ENCODE data around the gene CDC42BPA. TPM values are rescaled to one million over a fixed set of nuclear protein-coding genes. Genes with fewer than 3 reads are reported as not detected.

Gene CDC42BPA
- total and polyA plus RNA-seq, 12 donors, result 7.4 to 73.8 (median 37.2) TPM

DNA sequence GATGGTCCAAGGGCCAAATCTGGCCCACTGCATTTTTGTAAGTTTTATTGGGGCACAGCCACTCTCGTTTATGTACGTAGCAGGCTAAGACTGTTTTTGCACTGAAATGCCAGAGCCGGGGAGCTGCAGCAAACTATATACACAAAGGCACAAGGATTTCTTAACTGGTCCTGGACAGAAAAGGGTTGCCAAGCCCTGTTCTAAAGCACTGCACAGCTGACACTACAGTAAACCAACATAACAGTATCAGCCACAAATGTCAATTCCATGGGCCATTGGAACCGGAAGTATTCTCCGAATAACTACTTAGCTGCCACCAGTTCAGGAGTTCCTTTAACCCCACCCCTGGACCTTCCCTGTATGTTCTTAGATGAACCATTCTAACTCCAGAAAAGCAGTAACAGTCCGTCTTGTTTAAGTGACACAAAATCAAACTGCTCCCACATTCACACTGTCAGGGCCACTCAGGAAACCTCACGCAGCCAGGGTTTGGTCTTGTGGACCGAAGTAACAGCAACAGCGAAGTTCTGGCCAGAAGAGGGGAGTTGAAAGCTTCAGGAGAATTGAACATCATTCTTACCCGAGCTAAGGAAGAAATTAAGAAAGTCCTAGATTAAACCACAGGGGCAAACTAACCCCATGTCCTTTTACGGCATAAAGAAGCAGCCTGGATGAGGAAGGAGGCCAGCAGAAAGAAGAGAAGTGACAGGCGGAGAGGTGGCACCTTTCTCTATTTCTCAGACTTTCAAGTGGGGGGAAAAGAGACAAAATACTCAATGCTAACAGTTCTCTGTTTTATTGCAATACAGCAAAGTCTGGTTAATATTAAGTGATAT lies 329.0 kb downstream of the CDC42BPA start:
- intact Hi-C loops (cut with DNase I), result no loop called here
- peak in 1 of 7 donors; percentile 56 for DNase-seq
- Histone ChIP-seq H3K4me1 (replicated peaks in 1 of 2) (peaks cover 26 to 31% of the 10 kb centered on the region in 2 donors), H3K9me3 (replicated peaks in 1 of 3) (no peaks in the 10 kb centered on the region), H3K27me3 (no peaks in the 10 kb centered on the region), H3K4me3 (no peak overlapping the region), H3K36me3 (replicated peaks in 1 of 2) (peaks cover 0 to 39% of the 10 kb centered on the region in 2 donors), H3K27ac (peak overlapping the region; percentile 70 to 92 (median 76))
- no peak for TF ChIP-seq CTCF (IDR thresholded peaks at IDR 0.05)
- no peak for TF ChIP-seq POLR2A (IDR thresholded peaks at IDR 0.05)
- WGBS, 4 donors, result 49 to 67% (median 55%) methylated on average over 10 to 12 of the region's 12 CpGs

GRCh38 chr1:226988334-226988666 lies 330.0 kb downstream of the CDC42BPA start:
- DNase-seq, result peak in 3 of 7 donors; percentile 13 to 43 (median 15)
- H3K9me3 ChIP-seq (replicated peaks in 1 of 3), result no peaks in the 10 kb centered on the region
- no peak for TF ChIP-seq POLR2A (IDR thresholded peaks at IDR 0.05)
- no peaks in the 10 kb centered on the region for H3K27me3 ChIP-seq
- H3K4me3 ChIP-seq, result no peak overlapping the region
- H3K36me3 ChIP-seq (replicated peaks in 1 of 2), result peaks cover 0 to 47% of the 10 kb centered on the region in 2 donors
- peaks cover 26 to 31% of the 10 kb centered on the region in 2 donors for H3K4me1 ChIP-seq (replicated peaks in 1 of 2)
- peak overlapping the region in 3 of 5 donors; percentile 21 to 52 (median 38) for H3K27ac ChIP-seq
- WGBS, 4 donors, result 61 to 78% (median 70%) methylated on average over 3 of the region's 3 CpGs
- intact Hi-C loops (cut with DNase I), result no loop called here

DNA sequence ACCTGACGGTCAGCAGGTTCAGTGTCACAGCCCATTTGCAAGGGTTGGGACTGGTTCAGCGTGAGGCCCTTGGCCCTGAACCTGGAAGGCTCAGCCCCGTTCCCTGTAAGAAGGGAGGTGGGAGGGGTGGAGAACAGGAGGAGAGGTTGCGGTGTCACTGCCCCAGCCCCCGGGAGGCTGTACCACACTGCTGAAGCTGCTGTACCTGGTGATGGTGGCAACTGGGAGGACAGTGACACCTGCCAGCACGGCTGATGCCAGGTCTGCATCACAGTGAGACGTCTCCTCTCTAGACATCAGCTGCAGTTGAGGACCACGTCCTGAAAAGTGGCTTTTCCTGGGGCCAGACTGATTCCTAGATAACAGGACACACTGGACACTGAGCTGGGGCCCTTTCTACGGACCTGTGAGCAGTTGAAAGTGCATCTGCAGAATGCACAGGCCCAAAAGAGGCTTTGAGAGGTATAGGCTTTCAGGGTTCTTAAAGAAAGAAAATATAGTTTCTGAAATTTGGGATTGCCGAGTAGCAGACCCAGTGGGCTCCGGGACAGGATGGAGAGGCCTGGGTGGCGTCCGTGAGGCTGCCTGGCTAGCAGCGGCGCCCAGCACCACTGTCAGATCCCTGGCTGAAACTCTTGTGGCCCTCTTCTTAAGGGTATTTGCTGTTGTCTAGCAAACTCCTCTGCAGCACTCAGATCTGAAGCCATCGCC lies 330.5 kb downstream of the CDC42BPA start:
- peaks cover 0 to 51% of the 10 kb centered on the region in 2 donors for H3K36me3 ChIP-seq (replicated peaks in 1 of 2)
- H3K4me3 ChIP-seq, result no peak overlapping the region

GRCh38 chr1:226987179-226987536 lies 331.1 kb downstream of the CDC42BPA start:
- Histone ChIP-seq H3K36me3 (replicated peaks in 1 of 2) (peaks cover 0 to 57% of the 10 kb centered on the region in 2 donors), H3K27me3 (no peaks in the 10 kb centered on the region), H3K9me3 (replicated peaks in 1 of 3) (no peaks in the 10 kb centered on the region), H3K4me1 (replicated peaks in 1 of 2) (peaks cover 26 to 31% of the 10 kb centered on the region in 2 donors), H3K4me3 (no peak overlapping the region), H3K27ac (peak overlapping the region in 1 of 5 donors; percentile 3)
- 67 to 92% (median 81%) methylated on average over 8 of the region's 8 CpGs for WGBS, 4 donors
- no peak for TF ChIP-seq CTCF (IDR thresholded peaks at IDR 0.05)
- no peak for TF ChIP-seq POLR2A (IDR thresholded peaks at IDR 0.05)
- DNase-seq, result peak in 2 of 7 donors; percentile 34 to 55
- intact Hi-C loops (cut with DNase I), result no loop called here

More for the DNA sequence above, 330.5 kb downstream of the CDC42BPA start:
- intact Hi-C loops (cut with DNase I), result no loop called here
- DNase-seq, result peak in 5 of 7 donors; percentile 12 to 56 (median 36)
- H3K27ac ChIP-seq, result peak overlapping the region in 2 of 5 donors; percentile 38 to 52
- H3K9me3 ChIP-seq (replicated peaks in 1 of 3), result no peaks in the 10 kb centered on the region
- peaks cover 26 to 31% of the 10 kb centered on the region in 2 donors for H3K4me1 ChIP-seq (replicated peaks in 1 of 2)
- 79 to 90% (median 87%) methylated on average over 11 to 16 of the region's 16 CpGs for WGBS, 4 donors
- TF ChIP-seq POLR2A (IDR thresholded peaks at IDR 0.05), result peak in 1 of 2 donors; percentile 3
- TF ChIP-seq CTCF (IDR thresholded peaks at IDR 0.05), result no peak
- no peaks in the 10 kb centered on the region for H3K27me3 ChIP-seq
